GM23338 (cell line): ENCODE measurements around the gene COQ6. TPM values are rescaled to one million over a fixed set of nuclear protein-coding genes. Genes with fewer than 3 reads are reported as not detected.

Experiments used
- ATAC-seq: fragments of 200-7000 bp; cut with Tn5 transposase; 3 replicates; pipeline ENCODE4 v1.9.1; 2020
- DNase-seq: peaks from one replicate; pipeline ENCODE4 v3.0.0-alpha.2; 2015; ENCODE audit warnings: low spot score
- H2AFZ ChIP-seq: fragments of 200-600 bp; sonication (generic); 2 replicates; pipeline ENCODE4 v1.8.0; 2016; ENCODE audit warnings: antibody characterized with exemption, mild to moderate bottlenecking, moderate library complexity
- H3F3A ChIP-seq: fragments of 200-600 bp; sonication (generic); replicated peaks from 2 replicates; pipeline ENCODE4 v1.8.0; 2017; ENCODE audit warnings: antibody characterized with exemption, mixed run types, low read depth
- H3K27ac ChIP-seq: fragments of 200-600 bp; sonication (generic); 2 replicates; pipeline ENCODE4 v1.6.1; 2016; ENCODE audit warnings: low read depth
- H3K27me3 ChIP-seq: fragments of 200-600 bp; sonication (generic); 2 replicates; pipeline ENCODE4 v1.8.0; 2016; ENCODE audit warnings: mild to moderate bottlenecking, mixed run types, moderate library complexity; ENCODE audit not compliant: insufficient read depth
- H3K36me3 ChIP-seq: fragments of 200-600 bp; sonication (generic); 2 replicates; pipeline ENCODE4 v1.8.0; 2016; ENCODE audit warnings: mild to moderate bottlenecking; ENCODE audit not compliant: insufficient read depth
- H3K4me1 ChIP-seq: fragments of 200-600 bp; sonication (generic); 2 replicates; pipeline ENCODE4 v1.8.0; 2016; ENCODE audit warnings: mild to moderate bottlenecking, moderate library complexity; ENCODE audit not compliant: insufficient read depth
- H3K4me2 ChIP-seq: fragments of 200-600 bp; sonication (generic); 2 replicates; pipeline ENCODE4 v1.7.1; 2017; ENCODE audit warnings: mixed run types
- H3K4me3 ChIP-seq: fragments of 200-600 bp; sonication (generic); 2 replicates; pipeline ENCODE4 v1.6.1; 2016; ENCODE audit warnings: mixed run types
- H3K79me2 ChIP-seq: fragments of 200-600 bp; sonication (generic); replicated peaks from 2 replicates; pipeline ENCODE4 v1.8.0; 2017; ENCODE audit warnings: mild to moderate bottlenecking; ENCODE audit not compliant: insufficient read depth
- H3K9me2 ChIP-seq: fragments of 200-600 bp; sonication (generic); 2 replicates; pipeline ENCODE4 v1.8.0; 2017; ENCODE audit not compliant: insufficient read depth
- H4K20me1 ChIP-seq: fragments of 200-600 bp; sonication (generic); replicated peaks from 2 replicates; pipeline ENCODE4 v1.8.0; 2017; ENCODE audit warnings: mild to moderate bottlenecking; ENCODE audit not compliant: insufficient read depth
- H3K27ac Mint-ChIP-seq: 2 replicates; pipeline ENCODE4 v1.8.0; 2020; ENCODE audit warnings: inconsistent platforms, mild to moderate bottlenecking, moderate library complexity, mixed read lengths
- H3K27me3 Mint-ChIP-seq: 3 replicates; pipeline ENCODE4 v1.8.0; 2022; ENCODE audit warnings: low read depth, mild to moderate bottlenecking, moderate library complexity, mixed read lengths, inconsistent platforms; ENCODE audit not compliant: insufficient read depth, poor library complexity
- H3K36me3 Mint-ChIP-seq: 3 replicates; pipeline ENCODE4 v1.8.0; 2021; ENCODE audit warnings: low read depth, mild to moderate bottlenecking, inconsistent platforms, moderate library complexity, mixed read lengths
- H3K4me1 Mint-ChIP-seq: 3 replicates; pipeline ENCODE4 v1.8.0; 2020; ENCODE audit warnings: mild to moderate bottlenecking, inconsistent platforms, mixed read lengths
- H3K4me3 Mint-ChIP-seq: 3 replicates; pipeline ENCODE4 v1.8.0; 2021; ENCODE audit warnings: moderate library complexity, mild to moderate bottlenecking, inconsistent platforms, mixed read lengths
- H3K9me3 Mint-ChIP-seq: 3 replicates; pipeline ENCODE4 v1.8.0; 2020; ENCODE audit warnings: moderate library complexity, mild to moderate bottlenecking, inconsistent platforms, mixed read lengths
- CREB1 ChIP-seq: fragments of 250-450 bp; sonication (Bioruptor Pico); IDR thresholded peaks from 2 replicates; pipeline ENCODE4 v1.5.0; 2020; ENCODE audit warnings: low read depth, mild to moderate bottlenecking, moderate library complexity
- EZH2 ChIP-seq: fragments of 200-600 bp; sonication (generic); IDR thresholded peaks from one replicate; pipeline ENCODE4 v1.8.0; 2017; ENCODE audit warnings: antibody characterized with exemption, mild to moderate bottlenecking, low read depth; ENCODE audit not compliant: unreplicated experiment
- EZH2phosphoT487 ChIP-seq: fragments of 200-600 bp; sonication (generic); IDR thresholded peaks from one replicate; pipeline ENCODE4 v1.8.1; 2018; ENCODE audit warnings: antibody characterized with exemption; ENCODE audit not compliant: unreplicated experiment
- JUNB ChIP-seq: IDR thresholded peaks from one replicate; pipeline ENCODE4 v1.6.1; 2016; ENCODE audit warnings: antibody characterized with exemption; ENCODE audit not compliant: unreplicated experiment
- NANOG ChIP-seq: IDR thresholded peaks from 2 replicates; pipeline ENCODE4 v1.6.1; 2016; ENCODE audit warnings: antibody characterized with exemption, borderline replicate concordance
- POLR2AphosphoS5 ChIP-seq: IDR thresholded peaks from 2 replicates; pipeline ENCODE4 v1.6.1; 2016; ENCODE audit warnings: antibody characterized with exemption, low read depth
- STAT1 ChIP-seq: IDR thresholded peaks from one replicate; pipeline ENCODE4 v1.6.1; 2016; ENCODE audit warnings: antibody characterized with exemption; ENCODE audit not compliant: unreplicated experiment
- ZNF114 ChIP-seq: fragments of 250-450 bp; sonication (Bioruptor Pico); IDR thresholded peaks from 2 replicates; pipeline ENCODE4 v1.5.0; 2020; ENCODE audit warnings: mild to moderate bottlenecking, moderate library complexity
- ZNF331 ChIP-seq: fragments of 250-450 bp; sonication (Bioruptor Pico); IDR thresholded peaks from 2 replicates; pipeline ENCODE4 v1.5.0; 2020; ENCODE audit warnings: low read depth, mild to moderate bottlenecking, moderate library complexity
- polyA plus RNA-seq: library from polyadenylated mRNA; unstranded; fragments of >200 nt; fragmentation: Nextera tagmentation; extraction: Ambion mirVana; gene quantifications from 2 replicates; pipeline ENCODE4 v1.2.1, GENCODE V29; 2016
- total RNA-seq: library from RNA; depleted of rRNA; stranded (reverse); fragments of >200 nt; shearing (Covaris generic); gene quantifications from 2 replicates; pipeline ENCODE4 v1.2.3, GENCODE V29; 2014
- TF ChIP-seq, protein P1 (sequence below): fragments of 250-450 bp; sonication (Bioruptor Pico); IDR thresholded peaks from 2 replicates; pipeline ENCODE4 v1.5.0; 2020; ENCODE audit warnings: mild to moderate bottlenecking, moderate library complexity
- TF ChIP-seq, protein P2 (sequence below): IDR thresholded peaks from 2 replicates; pipeline ENCODE4 v1.6.1; 2016; ENCODE audit warnings: antibody characterized with exemption
- TF ChIP-seq, protein P3 (sequence below): IDR thresholded peaks from one replicate; pipeline ENCODE4 v1.6.1; 2018; ENCODE audit warnings: antibody characterized with exemption; ENCODE audit not compliant: unreplicated experiment
- TF ChIP-seq, protein P4 (sequence below), 2 experiments: fragments of 200-600 bp in 1 of 2; sonication (generic) in 1 of 2; conservative IDR thresholded peaks; 2 replicates each; pipeline versions ENCODE4 v1.5.1 to v1.6.1; 2016 to 2017; ENCODE audit warnings: antibody characterized with exemption in 2 of 2, low read depth in 2 of 2, mild to moderate bottlenecking in 2 of 2, moderate library complexity in 1 of 2

COQ6 gene
- total and polyA plus RNA-seq, 2 experiments from 2014 or later = 6.8 to 13.8 TPM

DNA sequence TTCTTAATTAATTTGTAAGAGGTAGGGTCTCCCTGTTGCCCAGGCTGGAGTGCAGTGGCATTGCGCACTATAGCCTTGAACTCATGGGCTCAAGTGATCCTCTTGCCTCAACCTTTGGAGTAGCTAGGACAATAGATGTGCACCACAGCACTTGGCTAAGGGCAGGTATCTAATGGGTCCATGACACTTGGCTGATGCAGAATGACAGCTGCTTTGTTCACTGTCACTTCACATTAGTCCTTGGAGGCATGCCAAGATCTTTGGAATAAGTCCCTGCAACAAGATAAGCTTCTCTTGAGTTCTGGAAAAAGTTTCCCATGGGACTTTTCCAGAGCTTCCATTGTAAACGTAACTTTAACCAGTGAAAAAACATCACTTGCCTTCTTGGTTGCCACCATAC lies 23.4 kb downstream of the COQ6 start:
- TF ChIP-seq, protein P1, sequence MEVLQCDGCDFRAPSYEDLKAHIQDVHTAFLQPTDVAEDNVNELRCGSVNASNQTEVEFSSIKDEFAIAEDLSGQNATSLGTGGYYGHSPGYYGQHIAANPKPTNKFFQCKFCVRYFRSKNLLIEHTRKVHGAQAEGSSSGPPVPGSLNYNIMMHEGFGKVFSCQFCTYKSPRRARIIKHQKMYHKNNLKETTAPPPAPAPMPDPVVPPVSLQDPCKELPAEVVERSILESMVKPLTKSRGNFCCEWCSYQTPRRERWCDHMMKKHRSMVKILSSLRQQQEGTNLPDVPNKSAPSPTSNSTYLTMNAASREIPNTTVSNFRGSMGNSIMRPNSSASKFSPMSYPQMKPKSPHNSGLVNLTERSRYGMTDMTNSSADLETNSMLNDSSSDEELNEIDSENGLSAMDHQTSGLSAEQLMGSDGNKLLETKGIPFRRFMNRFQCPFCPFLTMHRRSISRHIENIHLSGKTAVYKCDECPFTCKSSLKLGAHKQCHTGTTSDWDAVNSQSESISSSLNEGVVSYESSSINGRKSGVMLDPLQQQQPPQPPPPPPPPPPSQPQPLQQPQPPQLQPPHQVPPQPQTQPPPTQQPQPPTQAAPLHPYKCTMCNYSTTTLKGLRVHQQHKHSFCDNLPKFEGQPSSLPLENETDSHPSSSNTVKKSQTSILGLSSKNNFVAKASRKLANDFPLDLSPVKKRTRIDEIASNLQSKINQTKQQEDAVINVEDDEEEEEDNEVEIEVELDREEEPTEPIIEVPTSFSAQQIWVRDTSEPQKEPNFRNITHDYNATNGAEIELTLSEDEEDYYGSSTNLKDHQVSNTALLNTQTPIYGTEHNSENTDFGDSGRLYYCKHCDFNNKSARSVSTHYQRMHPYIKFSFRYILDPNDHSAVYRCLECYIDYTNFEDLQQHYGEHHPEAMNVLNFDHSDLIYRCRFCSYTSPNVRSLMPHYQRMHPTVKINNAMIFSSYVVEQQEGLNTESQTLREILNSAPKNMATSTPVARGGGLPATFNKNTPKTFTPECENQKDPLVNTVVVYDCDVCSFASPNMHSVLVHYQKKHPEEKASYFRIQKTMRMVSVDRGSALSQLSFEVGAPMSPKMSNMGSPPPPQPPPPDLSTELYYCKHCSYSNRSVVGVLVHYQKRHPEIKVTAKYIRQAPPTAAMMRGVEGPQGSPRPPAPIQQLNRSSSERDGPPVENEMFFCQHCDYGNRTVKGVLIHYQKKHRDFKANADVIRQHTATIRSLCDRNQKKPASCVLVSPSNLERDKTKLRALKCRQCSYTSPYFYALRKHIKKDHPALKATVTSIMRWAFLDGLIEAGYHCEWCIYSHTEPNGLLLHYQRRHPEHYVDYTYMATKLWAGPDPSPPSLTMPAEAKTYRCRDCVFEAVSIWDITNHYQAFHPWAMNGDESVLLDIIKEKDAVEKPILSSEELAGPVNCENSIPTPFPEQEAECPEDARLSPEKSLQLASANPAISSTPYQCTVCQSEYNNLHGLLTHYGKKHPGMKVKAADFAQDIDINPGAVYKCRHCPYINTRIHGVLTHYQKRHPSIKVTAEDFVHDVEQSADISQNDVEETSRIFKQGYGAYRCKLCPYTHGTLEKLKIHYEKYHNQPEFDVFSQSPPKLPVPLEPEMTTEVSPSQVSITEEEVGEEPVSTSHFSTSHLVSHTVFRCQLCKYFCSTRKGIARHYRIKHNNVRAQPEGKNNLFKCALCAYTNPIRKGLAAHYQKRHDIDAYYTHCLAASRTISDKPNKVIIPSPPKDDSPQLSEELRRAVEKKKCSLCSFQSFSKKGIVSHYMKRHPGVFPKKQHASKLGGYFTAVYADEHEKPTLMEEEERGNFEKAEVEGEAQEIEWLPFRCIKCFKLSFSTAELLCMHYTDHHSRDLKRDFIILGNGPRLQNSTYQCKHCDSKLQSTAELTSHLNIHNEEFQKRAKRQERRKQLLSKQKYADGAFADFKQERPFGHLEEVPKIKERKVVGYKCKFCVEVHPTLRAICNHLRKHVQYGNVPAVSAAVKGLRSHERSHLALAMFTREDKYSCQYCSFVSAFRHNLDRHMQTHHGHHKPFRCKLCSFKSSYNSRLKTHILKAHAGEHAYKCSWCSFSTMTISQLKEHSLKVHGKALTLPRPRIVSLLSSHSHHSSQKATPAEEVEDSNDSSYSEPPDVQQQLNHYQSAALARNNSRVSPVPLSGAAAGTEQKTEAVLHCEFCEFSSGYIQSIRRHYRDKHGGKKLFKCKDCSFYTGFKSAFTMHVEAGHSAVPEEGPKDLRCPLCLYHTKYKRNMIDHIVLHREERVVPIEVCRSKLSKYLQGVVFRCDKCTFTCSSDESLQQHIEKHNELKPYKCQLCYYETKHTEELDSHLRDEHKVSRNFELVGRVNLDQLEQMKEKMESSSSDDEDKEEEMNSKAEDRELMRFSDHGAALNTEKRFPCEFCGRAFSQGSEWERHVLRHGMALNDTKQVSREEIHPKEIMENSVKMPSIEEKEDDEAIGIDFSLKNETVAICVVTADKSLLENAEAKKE (CRISPR knock-in tag) = no peak
- TF ChIP-seq, protein P2, sequence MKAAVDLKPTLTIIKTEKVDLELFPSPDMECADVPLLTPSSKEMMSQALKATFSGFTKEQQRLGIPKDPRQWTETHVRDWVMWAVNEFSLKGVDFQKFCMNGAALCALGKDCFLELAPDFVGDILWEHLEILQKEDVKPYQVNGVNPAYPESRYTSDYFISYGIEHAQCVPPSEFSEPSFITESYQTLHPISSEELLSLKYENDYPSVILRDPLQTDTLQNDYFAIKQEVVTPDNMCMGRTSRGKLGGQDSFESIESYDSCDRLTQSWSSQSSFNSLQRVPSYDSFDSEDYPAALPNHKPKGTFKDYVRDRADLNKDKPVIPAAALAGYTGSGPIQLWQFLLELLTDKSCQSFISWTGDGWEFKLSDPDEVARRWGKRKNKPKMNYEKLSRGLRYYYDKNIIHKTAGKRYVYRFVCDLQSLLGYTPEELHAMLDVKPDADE = no peak
- TF ChIP-seq, protein P3, sequence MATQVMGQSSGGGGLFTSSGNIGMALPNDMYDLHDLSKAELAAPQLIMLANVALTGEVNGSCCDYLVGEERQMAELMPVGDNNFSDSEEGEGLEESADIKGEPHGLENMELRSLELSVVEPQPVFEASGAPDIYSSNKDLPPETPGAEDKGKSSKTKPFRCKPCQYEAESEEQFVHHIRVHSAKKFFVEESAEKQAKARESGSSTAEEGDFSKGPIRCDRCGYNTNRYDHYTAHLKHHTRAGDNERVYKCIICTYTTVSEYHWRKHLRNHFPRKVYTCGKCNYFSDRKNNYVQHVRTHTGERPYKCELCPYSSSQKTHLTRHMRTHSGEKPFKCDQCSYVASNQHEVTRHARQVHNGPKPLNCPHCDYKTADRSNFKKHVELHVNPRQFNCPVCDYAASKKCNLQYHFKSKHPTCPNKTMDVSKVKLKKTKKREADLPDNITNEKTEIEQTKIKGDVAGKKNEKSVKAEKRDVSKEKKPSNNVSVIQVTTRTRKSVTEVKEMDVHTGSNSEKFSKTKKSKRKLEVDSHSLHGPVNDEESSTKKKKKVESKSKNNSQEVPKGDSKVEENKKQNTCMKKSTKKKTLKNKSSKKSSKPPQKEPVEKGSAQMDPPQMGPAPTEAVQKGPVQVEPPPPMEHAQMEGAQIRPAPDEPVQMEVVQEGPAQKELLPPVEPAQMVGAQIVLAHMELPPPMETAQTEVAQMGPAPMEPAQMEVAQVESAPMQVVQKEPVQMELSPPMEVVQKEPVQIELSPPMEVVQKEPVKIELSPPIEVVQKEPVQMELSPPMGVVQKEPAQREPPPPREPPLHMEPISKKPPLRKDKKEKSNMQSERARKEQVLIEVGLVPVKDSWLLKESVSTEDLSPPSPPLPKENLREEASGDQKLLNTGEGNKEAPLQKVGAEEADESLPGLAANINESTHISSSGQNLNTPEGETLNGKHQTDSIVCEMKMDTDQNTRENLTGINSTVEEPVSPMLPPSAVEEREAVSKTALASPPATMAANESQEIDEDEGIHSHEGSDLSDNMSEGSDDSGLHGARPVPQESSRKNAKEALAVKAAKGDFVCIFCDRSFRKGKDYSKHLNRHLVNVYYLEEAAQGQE = no peak
- no peak for TF ChIP-seq STAT1
- TF ChIP-seq NANOG = no peak
- no peak for TF ChIP-seq JUNB
- no peak for TF ChIP-seq EZH2phosphoT487
- no peak for TF ChIP-seq ZNF331 (CRISPR knock-in tag)
- TF ChIP-seq POLR2AphosphoS5 = no peak
- no peak for TF ChIP-seq EZH2
- TF ChIP-seq CREB1 (CRISPR knock-in tag) = no peak
- TF ChIP-seq, protein P4, sequence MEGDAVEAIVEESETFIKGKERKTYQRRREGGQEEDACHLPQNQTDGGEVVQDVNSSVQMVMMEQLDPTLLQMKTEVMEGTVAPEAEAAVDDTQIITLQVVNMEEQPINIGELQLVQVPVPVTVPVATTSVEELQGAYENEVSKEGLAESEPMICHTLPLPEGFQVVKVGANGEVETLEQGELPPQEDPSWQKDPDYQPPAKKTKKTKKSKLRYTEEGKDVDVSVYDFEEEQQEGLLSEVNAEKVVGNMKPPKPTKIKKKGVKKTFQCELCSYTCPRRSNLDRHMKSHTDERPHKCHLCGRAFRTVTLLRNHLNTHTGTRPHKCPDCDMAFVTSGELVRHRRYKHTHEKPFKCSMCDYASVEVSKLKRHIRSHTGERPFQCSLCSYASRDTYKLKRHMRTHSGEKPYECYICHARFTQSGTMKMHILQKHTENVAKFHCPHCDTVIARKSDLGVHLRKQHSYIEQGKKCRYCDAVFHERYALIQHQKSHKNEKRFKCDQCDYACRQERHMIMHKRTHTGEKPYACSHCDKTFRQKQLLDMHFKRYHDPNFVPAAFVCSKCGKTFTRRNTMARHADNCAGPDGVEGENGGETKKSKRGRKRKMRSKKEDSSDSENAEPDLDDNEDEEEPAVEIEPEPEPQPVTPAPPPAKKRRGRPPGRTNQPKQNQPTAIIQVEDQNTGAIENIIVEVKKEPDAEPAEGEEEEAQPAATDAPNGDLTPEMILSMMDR (conservative IDR thresholded peaks at IDR 0.05; ENCODE audit: low read depth in 2 of 2) = no peak
- TF ChIP-seq ZNF114 = no peak
- Histone ChIP-seq H2AFZ (no peak overlapping the region), H3K4me3 (no peak overlapping the region), H3F3A (no peaks in the 10 kb centered on the region), H4K20me1 (no peaks in the 10 kb centered on the region; the same call in 1 of the 2 replicates), H3K36me3 (no peaks in the 10 kb centered on the region), H3K9me2 (no peaks in the 10 kb centered on the region), H3K4me2 (no peak overlapping the region), H3K4me1 (no peaks in the 10 kb centered on the region), H3K27me3 (no peaks in the 10 kb centered on the region), H3K79me2 (no peaks in the 10 kb centered on the region), H3K27ac (no peak overlapping the region)
- DNase-seq = no peak
- Mint-ChIP-seq H3K36me3 (no peaks in the 10 kb centered on the region; the same call in 2 of the 3 replicates), H3K4me1 (peaks cover 5% of the 10 kb centered on the region; the same call in 1 of the 3 replicates), H3K27me3 (no peaks in the 10 kb centered on the region), H3K4me3 (no peak overlapping the region), H3K27ac (no peak overlapping the region), H3K9me3 (no peaks in the 10 kb centered on the region)
- no peak for ATAC-seq
